HFFc6 (cell line): Measurements from ENCODE around the gene TNFRSF11A. TPM values are rescaled to one million over a fixed set of nuclear protein-coding genes. Genes with fewer than 3 reads are reported as not detected.

ENCODE experiments used
- DNase-seq: peaks from one replicate; pipeline ENCODE4 v3.0.0-alpha.2; 2018
- H3K27ac Mint-ChIP-seq: 2 replicates; pipeline ENCODE4 v1.8.0; 2020; ENCODE audit warnings: mild to moderate bottlenecking, mixed read lengths
- H3K27me3 Mint-ChIP-seq: 2 replicates; pipeline ENCODE4 v1.8.0; 2021; ENCODE audit warnings: mild to moderate bottlenecking, moderate library complexity, mixed read lengths; ENCODE audit not compliant: insufficient read depth
- H3K36me3 Mint-ChIP-seq: 2 replicates; pipeline ENCODE4 v1.8.0; 2021; ENCODE audit warnings: low read depth, mixed read lengths
- H3K4me1 Mint-ChIP-seq: 2 replicates; pipeline ENCODE4 v1.8.0; 2020; ENCODE audit warnings: low read depth, mixed read lengths
- H3K4me3 Mint-ChIP-seq: 2 replicates; pipeline ENCODE4 v1.8.0; 2020; ENCODE audit warnings: mild to moderate bottlenecking, moderate library complexity, mixed read lengths
- H3K9me3 Mint-ChIP-seq: 2 replicates; pipeline ENCODE4 v1.8.0; 2020; ENCODE audit warnings: mild to moderate bottlenecking, mixed read lengths
- total RNA-seq, 6 experiments: library from RNA; stranded (reverse); fragmentation: NEBNext Ultra II Directional; extraction: Animal tissue kit (Norgen Biotek cat#: 25700); gene quantifications; 2 replicates in 1 of 6; 3 replicates in 5 of 6; pipeline ENCODE4 v1.2.3, GENCODE V29; 2021
- TF ChIP-seq, protein P1 (sequence below): fragments of 200-600 bp; sonication (generic); IDR thresholded peaks from 2 replicates; pipeline ENCODE4 v1.5.0; 2021; ENCODE audit warnings: antibody characterized with exemption, mild to moderate bottlenecking

TNFRSF11A gene
- total RNA-seq, 6 experiments from 2014 or later: 0.05 TPM; not detected in 5

DNA sequence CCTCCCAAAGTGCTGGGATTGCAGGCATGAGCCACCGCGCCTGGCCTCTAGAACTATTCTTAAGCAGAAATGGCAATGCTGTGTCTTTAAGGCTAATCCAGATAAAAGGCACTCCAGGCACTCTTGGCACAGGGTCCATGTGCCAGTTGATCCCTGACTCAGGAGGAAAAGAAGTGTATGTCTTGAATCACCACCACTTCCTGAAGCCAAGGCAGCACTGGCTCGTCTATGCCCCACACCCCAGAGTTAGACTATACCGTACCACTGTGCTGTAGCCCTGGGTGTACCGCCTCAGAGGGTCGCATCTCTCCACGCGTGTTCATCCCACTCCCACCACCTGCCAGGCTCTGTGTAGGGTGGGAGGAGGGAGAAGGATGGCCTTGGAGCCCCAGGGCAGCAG is 9.0 kb downstream of the TNFRSF11A start:
- no peaks in the 10 kb centered on the region for H3K36me3 Mint-ChIP-seq
- no peak overlapping the region for H3K27ac Mint-ChIP-seq

DNA sequence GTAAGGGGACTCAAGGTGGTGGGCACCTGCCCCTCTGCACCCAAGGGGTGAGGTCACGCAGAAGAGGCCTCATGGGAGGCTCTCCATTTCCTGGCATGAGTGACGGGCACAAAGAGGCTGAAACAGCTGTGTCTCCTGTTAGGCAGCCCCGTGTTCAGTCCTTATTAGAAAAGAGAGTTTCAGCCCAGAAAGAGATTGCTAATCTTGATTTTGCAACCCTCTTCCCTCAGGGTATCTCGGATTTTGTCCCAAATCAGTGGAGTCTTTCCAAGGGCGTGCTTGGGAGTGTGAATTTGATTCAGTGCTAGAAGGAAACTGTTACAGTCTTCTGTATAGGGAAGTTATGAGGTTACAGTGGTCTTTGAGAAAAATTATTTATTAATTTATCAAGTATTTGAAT is 10.4 kb downstream of the TNFRSF11A start:
- Mint-ChIP-seq H3K27me3 (peaks cover 51% of the 10 kb centered on the region), H3K4me3 (no peak overlapping the region), H3K36me3 (no peaks in the 10 kb centered on the region), H3K9me3 (no peaks in the 10 kb centered on the region), H3K27ac (no peak overlapping the region), H3K4me1 (peaks cover 25% of the 10 kb centered on the region)
- DNase-seq: no peak
- TF ChIP-seq, protein P1, sequence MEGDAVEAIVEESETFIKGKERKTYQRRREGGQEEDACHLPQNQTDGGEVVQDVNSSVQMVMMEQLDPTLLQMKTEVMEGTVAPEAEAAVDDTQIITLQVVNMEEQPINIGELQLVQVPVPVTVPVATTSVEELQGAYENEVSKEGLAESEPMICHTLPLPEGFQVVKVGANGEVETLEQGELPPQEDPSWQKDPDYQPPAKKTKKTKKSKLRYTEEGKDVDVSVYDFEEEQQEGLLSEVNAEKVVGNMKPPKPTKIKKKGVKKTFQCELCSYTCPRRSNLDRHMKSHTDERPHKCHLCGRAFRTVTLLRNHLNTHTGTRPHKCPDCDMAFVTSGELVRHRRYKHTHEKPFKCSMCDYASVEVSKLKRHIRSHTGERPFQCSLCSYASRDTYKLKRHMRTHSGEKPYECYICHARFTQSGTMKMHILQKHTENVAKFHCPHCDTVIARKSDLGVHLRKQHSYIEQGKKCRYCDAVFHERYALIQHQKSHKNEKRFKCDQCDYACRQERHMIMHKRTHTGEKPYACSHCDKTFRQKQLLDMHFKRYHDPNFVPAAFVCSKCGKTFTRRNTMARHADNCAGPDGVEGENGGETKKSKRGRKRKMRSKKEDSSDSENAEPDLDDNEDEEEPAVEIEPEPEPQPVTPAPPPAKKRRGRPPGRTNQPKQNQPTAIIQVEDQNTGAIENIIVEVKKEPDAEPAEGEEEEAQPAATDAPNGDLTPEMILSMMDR: no peak

More for the DNA sequence above, 9.0 kb downstream of the TNFRSF11A start:
- H3K9me3 Mint-ChIP-seq: no peaks in the 10 kb centered on the region
- TF ChIP-seq, protein P1: no peak
- H3K4me3 Mint-ChIP-seq: no peak overlapping the region
- H3K27me3 Mint-ChIP-seq: peaks cover 54% of the 10 kb centered on the region
- peaks cover 29% of the 10 kb centered on the region for H3K4me1 Mint-ChIP-seq
- peak; percentile 8 for DNase-seq

- peaks cover 24% of the 10 kb centered on the region for H3K4me1 Mint-ChIP-seq
- no peak for DNase-seq
- no peaks in the 10 kb centered on the region for H3K36me3 Mint-ChIP-seq
- H3K4me3 Mint-ChIP-seq: no peak overlapping the region
- TF ChIP-seq, protein P1: no peak
- no peaks in the 10 kb centered on the region for H3K9me3 Mint-ChIP-seq
- peaks cover 54% of the 10 kb centered on the region for H3K27me3 Mint-ChIP-seq
- no peak overlapping the region for H3K27ac Mint-ChIP-seq
Observed at GRCh38 chr18:62336618-62337017, 11.5 kb downstream of the TNFRSF11A start.

- H3K27ac Mint-ChIP-seq: no peak overlapping the region
- H3K4me1 Mint-ChIP-seq: peaks cover 24% of the 10 kb centered on the region
- TF ChIP-seq, protein P1: no peak
- no peak overlapping the region for H3K4me3 Mint-ChIP-seq
- H3K36me3 Mint-ChIP-seq: no peaks in the 10 kb centered on the region
- no peak for DNase-seq
- H3K27me3 Mint-ChIP-seq: peaks cover 49% of the 10 kb centered on the region
- H3K9me3 Mint-ChIP-seq: no peaks in the 10 kb centered on the region
Observed at GRCh38 chr18:62337336-62337735, 12.2 kb downstream of the TNFRSF11A start.

- peaks cover 24% of the 10 kb centered on the region for H3K4me1 Mint-ChIP-seq
- peaks cover 44% of the 10 kb centered on the region for H3K27me3 Mint-ChIP-seq
- no peak overlapping the region for H3K27ac Mint-ChIP-seq
- H3K9me3 Mint-ChIP-seq: no peaks in the 10 kb centered on the region
- TF ChIP-seq, protein P1: no peak
- no peak overlapping the region; the same call in 1 of the 2 replicates for H3K4me3 Mint-ChIP-seq
- H3K36me3 Mint-ChIP-seq: no peaks in the 10 kb centered on the region
- no peak for DNase-seq
Observed at GRCh38 chr18:62338446-62339105, 13.5 kb downstream of the TNFRSF11A start.
